Frontal cortex (tissue), 4 donors: ENCODE results near the gene RPL39L. TPM values are rescaled to one million over a fixed set of nuclear protein-coding genes. Genes with fewer than 3 reads are reported as not detected.
"Not testable (repeated sequence)": the region's sequence is repeated elsewhere in the genome, so short reads cannot be mapped to it uniquely, and the experiment has no call there.

Source experiments
- DNase-seq, 2 donors: peaks; one replicate each; pipeline ENCODE4 v3.0.0; 2012; ENCODE audit warnings: low spot score in 2 of 2
- FAIRE-seq: peaks from 2 replicates; lab custom pipeline; 2012; peaks lifted over from hg19 to GRCh38; lab: Jason Lieb, UNC
- total RNA-seq: library from RNA; depleted of rRNA; stranded (reverse); fragments of >200 nt; gene quantifications from one replicate; pipeline ENCODE4 v1.2.3, GENCODE V29; 2014
- donor health status: control.
- donor health status: control.
- donor health status: control.

RPL39L gene
- total RNA-seq = 15.5 TPM

DNA sequence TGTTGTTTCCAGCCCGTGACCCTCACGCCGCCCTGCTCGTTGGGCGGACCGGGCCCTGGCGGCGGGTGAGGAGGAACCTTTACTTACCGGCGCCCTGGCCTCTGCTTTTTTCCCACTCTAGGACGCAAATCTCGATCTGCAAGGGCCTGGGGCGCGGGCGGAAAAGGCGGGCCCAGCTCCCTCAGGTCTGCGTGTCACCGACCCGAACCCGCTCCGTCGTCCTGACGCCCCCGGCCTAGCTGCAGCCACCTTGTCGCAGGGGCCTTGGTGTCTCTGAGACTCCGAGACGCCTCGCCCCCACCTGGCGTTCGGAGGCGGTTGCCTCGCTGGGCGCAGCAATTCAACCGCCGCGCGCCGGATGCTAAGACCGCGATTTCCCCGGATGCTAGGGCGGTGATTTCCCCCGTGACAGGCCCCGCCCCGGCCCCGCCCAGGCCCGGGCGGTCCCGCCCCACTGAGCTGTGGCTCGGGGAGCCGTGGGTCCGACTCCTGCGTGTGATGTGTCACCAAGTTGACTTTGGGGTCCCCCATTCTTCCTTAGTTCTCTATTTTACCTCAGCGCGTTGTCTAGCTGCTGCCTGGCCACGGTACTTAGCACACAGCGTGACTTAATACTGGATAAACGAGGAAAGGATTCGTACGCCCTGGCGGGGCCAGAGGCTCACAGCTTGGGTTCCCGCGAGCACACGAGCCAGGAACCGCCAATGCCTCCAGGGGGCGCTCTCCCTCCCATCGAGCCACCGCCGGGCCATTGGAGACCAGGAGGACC is at the start of gene RPL39L:
Gene RPL39L, minus strand, starts transcription at position 371 of the 769 bp plus-strand sequence. CDS start 18,196 bp downstream, outside the sequence.
- DNase-seq (peak; percentile 64 to 87), FAIRE-seq (no peak)

DNA sequence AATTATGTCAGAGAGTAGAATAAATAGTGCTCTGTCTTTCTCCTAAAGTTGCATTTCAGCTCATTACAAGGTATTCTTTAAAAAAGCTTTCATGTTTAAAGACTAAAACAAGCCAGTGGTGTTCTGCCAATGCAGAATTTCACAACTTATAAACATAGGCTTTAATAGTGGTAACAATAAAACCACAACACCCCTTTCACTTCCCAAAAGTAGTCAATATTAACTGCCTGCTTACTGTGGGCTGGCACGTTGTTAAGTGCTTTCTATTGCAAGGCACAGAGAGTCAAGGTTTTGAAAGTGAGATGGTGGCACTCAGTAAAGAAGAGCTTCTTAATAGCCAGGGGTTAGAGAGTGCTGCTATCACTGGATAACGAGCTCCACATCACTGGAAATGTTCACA is 49.6 kb upstream of the RPL39L start:
- no peak for DNase-seq
- FAIRE-seq = no peak

DNA sequence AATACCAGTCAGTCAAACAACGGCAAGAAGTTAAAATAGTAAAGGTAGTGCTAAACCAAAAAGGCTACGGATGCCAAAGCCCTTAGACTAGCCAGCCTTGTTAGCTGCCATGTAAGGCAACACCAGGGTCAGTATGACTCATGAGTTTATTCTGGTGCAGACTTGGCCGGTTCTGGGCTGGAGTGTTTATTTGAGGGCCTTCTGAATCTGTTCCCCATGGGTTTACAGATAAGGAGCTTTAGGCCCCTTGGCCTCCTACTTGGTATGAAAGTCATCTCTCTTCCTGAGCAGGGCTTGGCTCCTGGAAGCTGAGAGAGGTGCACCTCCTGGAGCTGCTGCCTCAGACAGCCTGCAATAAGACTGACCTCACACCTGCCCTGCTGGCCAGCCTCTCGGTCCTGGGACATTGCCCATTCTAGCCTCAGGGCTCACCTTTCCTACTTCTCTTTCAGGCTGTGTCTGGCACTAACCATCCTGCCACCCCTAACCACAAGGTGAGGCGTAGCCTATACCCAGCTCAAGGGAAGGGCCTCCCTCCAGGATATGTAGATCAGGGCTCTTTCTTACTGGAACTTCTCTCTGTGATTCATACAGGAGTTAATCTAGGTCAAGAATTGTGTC is 47.6 kb upstream of the RPL39L start:
- no peak for FAIRE-seq
- DNase-seq = no peak

DNA sequence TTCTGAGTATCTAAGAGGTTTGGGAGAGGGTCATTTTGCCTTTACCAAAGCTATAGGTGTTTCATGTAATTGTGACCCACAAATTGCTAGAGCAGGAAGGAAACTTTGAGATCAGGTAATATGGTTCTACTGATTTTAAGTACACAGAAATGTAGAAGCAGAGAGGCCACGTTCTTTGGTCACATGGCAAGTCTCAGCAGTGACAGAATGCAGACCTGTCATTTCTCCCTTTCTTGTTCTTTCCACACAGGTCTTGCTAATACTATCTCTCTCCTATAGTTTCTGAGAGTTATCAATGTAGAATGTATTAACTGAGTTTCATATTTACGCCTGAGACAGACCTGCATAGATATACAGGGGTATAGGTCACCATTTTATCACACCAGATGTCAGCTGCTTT is 47.1 kb upstream of the RPL39L start:
- DNase-seq (no peak), FAIRE-seq (no peak)

DNA sequence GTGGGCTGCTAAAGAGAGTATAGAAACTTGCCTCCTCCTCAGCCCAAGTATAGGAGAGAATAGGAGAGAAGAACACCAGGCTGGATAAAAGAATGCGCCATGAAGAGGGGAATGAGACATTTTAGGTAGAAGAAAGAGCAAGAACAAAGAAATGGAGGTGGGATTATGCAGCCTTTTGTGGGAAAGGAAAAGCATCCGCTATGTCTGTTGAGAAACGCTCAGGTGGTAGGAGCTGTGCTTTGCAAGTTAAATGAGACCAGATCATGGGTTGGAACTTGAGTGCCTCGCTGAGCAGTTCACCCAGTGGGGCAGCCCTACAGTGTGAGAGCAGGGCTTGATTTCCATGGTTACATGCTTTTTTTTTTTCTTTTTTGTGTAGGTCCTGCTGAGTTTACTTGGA is 46.5 kb upstream of the RPL39L start:
- FAIRE-seq (no peak), DNase-seq (no peak)

DNA sequence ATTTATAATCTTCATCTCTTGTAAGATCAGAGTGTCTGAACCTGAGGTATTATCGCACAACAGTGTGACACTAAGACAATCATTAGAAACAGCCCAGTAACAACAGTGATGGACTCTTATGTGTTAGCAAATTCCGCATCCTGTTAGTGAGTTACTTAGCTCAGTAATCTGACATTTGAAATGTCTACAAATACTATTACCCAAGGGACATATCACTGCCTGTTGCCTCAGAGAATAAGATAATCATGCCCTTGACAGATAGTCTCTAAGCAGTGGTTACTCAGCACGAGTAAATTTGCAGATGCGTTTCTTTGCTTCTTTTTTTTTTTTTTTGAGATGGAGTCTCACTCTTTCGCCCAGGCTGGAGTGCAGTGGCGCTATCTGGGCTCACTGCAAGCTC is 44.6 kb upstream of the RPL39L start:
- DNase-seq (no peak), FAIRE-seq (no peak)

DNA sequence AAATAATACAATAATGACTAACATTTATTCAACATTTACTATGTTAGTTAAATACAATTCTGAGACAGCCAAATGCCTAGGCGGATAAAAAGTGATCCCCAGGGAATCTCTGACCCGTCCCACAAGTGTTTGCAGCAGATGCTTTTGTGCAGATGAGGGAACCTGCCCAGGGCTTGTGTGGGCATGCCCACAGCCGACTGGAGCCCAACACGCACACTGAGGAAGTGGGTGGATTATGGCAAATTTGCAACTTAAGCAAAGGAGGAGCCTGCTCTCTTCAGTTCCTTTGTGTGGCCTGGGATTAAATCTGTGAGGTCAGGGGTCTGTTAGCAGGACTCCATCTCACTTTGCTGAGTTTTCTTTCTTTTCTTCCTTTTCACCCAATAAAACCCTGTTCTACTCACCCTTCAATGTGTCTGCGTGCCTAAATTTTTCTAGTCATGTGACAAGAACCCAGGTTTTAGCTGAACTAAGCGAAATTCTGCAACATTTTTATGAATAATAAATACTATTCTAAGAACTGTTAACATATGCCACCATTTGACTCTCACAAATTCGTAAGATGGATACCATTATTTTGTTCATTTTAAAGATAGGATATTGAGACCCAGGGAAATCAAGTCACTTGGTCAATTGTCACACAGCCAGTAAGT is 44.0 kb upstream of the RPL39L start:
- no peak for FAIRE-seq
- no peak for DNase-seq

DNA sequence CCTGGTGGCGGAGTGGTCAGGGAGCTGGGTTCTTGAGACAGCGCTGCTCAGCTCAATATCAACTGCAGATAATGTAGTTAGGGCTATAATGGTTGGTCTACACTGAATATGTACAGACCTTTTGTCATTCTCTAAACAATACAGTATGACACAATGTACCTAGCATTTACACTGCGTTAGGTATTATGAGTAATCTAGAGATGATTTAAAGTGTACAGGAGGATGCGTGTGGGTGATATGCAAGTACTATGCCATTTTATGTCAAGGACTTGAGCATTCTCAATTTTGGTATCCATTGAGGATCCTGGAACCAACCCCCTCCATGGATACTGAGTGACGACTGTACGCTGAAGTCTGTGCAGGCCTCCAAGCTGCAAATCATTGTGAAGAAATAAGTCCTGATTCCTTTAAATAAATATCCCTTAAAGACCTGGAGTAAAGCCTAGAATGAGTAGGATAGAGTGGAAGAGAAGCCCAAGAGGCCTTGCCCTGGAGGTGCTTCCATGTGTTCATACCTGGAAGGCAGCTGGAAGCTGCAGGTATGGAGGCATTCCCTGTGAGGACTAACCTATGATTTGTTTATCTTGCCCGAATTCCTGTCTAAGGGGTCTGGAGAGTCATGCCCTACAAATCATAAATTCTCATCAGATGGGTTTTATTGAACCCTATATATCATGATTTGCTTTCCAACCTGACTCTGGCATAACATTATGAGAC is 42.3 kb upstream of the RPL39L start:
- no peak for DNase-seq
- FAIRE-seq = no peak

DNA sequence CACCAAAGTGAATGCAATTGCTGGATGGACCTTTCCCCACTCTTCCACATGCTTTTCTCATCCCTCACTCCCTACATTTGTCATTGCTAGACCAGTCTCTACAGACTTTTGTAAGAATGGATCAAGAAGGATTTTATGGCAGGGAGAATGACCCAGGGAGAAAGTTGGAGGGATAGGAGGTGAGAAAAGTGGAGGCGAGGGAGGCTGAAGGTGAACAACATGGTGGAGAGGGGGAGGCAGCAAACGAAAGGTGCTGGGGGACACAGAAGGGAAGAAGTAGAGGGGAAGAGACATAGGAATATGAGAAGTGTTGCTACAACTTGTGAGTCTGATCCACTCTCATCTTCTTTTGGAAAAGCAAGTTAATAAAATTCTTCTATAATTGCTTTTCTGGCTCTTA is 33.6 kb upstream of the RPL39L start:
- DNase-seq (no peak), FAIRE-seq (no peak)

DNA sequence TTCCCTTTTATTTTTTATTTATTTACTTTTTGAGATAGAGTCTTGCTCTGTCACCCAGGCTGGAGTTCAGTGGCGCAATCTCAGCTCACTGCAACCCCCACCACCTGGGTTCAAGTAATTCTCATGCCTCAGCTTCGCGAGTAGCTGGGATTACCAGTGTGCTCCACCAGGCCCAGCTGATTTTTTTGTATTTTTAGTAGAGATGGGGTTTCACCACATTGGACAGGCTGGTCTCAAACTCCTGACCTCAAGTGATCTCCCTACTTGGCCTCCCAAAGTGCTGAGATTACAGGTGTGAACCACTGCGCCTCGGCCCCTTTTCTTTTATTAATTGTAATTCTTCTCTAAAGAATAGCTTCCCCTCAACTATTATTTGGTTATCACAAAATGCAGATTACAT is 31.6 kb upstream of the RPL39L start:
- DNase-seq, FAIRE-seq: not testable (repeated sequence)

DNA sequence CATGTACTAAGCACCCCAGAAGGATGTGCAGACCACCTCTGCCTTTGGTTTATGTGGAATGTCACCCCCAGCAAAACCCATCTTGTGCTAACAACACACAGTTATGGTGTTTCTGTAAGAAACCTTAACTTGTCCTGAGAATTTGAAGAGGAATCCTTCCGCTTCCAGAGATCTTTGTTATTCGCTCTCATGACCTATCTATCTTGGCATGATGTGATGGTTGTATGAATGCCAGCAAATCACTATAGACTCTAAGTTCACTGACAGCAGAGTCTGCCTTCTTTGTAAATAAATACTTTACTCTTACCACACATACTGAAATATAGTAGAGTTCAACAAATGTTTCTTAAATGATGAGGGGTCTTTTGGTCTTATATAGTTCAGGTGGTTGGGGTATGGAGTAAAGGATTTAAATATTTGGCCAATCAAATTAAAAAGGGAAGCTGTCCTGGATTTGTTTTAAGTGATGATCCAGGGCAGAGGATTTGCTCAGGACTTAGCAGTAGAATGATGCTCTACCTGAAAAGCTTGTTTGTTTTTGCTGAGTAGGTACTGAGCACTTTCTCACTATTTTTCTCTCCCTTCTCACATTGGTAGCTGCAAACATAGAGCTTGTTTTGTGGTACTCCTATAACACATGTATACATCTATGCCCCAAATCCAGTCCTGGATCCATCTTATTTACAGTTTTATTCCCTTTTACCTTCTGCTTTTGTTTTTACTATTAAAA is 30.1 kb upstream of the RPL39L start:
- DNase-seq (no peak), FAIRE-seq (no peak)

DNA sequence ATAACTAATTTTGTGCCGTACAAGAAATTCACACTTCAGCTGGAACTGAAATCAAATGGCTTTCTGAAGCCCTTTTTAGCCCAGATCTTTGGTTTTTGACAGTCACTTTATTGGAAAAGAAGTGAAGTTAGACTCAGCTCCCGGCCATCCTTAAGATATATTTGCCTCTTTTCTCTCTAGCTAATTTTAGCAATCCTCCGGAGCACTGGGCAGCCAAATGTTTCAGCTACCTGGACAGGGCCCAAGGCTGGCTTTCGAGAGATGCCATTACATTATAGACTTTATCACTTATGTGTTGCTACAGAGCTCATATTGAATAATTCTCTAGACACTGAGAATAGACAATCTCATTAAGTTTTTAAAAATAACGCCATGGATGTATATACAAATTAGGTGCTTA is 28.5 kb upstream of the RPL39L start:
- DNase-seq = no peak
- no peak for FAIRE-seq

DNA sequence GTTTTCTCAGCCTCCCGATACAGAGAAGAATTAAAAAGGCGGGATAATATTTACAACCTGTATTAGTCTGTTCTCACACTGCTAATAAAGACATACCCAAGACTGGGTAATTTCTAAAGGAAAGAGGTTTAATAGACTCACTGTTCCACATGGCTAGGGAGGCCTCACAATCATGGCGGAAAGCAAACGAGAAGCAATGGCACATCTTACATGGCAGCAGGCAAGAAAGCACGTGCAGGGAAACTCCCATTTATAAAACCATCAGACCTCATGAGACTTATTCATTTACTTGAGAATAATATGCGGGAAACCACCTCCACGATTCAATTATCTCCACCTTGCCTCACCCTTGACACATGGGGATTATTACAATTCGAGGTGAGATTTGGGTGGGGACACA is 27.5 kb upstream of the RPL39L start:
- DNase-seq = no peak

DNA sequence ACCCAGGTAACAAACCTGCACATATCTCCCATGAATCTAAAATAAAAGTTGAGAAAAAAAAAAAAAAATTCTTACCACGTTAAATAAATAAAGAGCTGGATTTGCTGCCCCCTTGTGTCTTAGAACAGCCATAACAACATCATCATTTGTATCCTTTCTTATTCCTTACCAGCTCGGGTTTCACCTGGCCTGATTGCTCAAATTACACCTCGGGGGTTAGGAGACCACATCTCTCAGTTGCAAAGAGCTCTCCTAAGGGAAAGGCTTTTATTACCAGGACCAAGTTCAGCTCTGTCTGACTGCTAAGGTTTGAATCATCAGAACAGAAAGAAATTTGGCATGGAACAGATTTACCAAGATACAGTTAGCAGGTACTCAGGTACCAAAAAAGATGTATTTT is 25.8 kb upstream of the RPL39L start:
- FAIRE-seq (peak; percentile 10), DNase-seq (no peak)

More for the DNA sequence above, 27.5 kb upstream of the RPL39L start:
- FAIRE-seq = no peak

DNA sequence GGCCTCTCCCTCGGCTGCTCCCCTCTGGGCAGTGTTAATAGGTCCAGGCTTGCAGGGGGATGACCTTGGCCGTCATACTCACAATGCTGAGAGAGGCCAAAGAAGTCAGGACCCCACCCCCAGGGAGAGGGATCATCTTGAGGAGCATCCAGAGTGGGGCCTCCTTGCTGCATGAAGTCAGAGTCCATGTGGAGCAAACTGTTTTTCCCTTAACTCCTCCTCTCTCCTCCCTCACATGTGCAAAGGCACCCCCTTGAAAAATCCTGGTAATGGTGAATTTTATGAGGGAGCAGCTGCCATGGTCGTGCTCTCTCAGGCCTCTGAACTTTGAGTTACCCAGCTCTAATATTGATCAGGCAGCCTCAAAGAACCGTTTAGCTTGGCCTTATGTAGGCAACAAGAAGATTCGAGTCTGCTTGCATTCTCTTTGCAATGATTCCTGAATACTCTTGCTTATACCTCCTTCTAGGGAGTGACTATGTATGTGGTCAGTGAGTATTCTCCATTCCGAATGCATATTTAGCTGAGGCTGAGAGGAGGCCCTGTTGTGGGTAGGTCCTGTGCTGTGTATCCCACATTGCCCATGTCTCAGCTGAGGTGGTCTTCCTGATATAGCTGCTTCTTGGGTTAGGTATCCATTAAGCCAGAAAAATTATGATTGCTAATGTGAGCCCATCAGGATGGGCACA is 23.1 kb upstream of the RPL39L start:
- DNase-seq = no peak
- no peak for FAIRE-seq

DNA sequence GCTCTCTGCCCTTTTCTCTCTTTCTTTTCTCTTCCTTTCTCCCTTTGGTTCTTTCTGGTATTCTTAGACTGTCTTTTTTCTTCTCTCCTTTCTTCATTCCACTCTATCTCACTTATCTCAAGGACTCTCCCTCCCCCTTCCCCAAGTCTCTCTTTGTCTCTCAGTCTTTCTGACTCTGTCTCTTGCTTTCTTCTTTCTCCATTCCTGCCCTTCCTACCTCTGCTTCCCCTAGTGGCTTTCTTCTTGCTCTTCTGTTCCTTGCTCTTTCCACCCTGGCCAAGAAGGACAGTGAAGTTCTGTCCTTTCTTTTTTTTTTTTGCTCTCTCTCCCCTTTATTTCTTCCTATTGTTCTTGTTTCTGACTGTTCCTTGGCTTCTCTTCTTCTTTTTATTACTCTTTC is 22.3 kb upstream of the RPL39L start:
- FAIRE-seq (no peak), DNase-seq (no peak)

DNA sequence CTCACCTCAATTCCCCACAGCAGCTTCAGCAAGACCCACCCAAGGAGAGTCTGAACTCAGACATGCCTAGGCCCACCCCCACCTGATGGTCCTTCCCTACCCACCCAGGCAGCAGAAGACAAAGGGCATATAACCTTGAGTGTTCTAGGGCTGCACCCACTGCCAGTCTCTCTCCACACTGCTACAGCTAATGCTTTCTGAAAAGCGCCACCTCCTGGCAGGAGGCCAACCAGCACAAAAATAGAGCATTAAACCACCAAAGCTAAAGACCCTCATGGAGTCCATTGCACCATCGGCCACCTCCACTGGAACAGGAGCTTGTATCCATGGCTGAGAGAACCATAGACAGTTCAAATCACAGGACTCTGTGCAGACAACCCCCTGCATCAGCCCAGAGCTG is 11.3 kb upstream of the RPL39L start:
- no peak for FAIRE-seq

DNA sequence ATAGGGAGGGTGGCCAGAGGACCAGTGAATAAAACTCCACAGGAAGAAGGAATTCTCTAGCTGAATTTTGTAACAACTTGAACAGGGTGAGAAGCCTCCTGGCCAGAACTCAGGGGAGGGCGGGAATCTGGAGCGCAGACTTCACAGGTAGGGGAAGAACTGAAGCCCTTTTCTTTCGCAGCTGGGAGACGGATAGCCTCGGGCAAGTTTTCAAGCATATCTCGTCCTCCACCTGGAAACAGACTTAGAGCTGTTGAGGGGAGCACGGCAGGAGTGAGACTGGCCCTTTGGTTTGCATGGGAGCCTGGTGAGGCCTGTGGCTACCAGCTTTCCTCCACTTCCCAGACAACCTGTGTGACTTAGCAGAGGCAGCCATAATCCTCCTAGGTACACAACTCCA is 10.9 kb upstream of the RPL39L start:
- DNase-seq (no peak), FAIRE-seq (no peak)

More for the DNA sequence above, 11.3 kb upstream of the RPL39L start:
- no peak for DNase-seq

DNA sequence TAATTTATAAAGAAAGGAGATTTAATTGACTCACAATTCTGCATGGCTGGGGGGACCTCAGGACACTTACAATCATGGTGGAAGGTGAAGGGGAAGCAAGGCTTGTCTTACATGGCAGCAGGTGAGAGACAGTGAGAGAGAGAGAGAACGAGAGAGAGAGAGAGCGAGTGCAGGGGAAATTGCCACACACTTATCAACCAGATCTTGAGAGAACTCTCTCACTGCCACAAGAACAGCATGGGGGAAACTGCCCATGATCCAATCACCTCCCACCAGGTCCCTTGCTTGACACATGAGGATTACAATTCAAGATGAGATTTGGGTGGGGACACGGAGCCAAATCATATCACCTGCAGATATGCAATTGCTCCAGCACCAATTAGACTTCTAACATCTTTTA is 7.1 kb upstream of the RPL39L start:
- no peak for FAIRE-seq
- no peak for DNase-seq
